SHP77 treated with DMSO at 0.1 percent for 48 hours (cell line): ENCODE data around the gene P2RX6.
"Not testable (repeated sequence)": the region's sequence is repeated elsewhere in the genome, so short reads cannot be mapped to it uniquely, and the experiment has no call there.

ENCODE experiments used
- DNase-seq: peaks from one replicate; lab custom pipeline; 2025; lab: John Stamatoyannopoulos, UW

P2RX6 gene

GRCh38 chr22:20994128-20994901 lies 20.6 kb upstream of the P2RX6 start:
- no peak for DNase-seq

- DNase-seq: no peak
Measured at GRCh38 chr22:20994902-20995241, 20.1 kb upstream of the P2RX6 start.

GRCh38 chr22:20995329-20996030 lies 19.5 kb upstream of the P2RX6 start:
- DNase-seq: no peak

- no peak for DNase-seq
Measured at GRCh38 chr22:20996031-20996410, 18.9 kb upstream of the P2RX6 start.

- no peak for DNase-seq
Measured at GRCh38 chr22:20996598-20997535, 18.1 kb upstream of the P2RX6 start.

GRCh38 chr22:20997536-20998257 lies 17.3 kb upstream of the P2RX6 start:
- no peak for DNase-seq

- no peak for DNase-seq
Measured at GRCh38 chr22:20998411-20999336, 16.3 kb upstream of the P2RX6 start.

- no peak for DNase-seq
Measured at GRCh38 chr22:20999350-21000206, 15.4 kb upstream of the P2RX6 start.

GRCh38 chr22:21000207-21000986 lies 14.6 kb upstream of the P2RX6 start:
- no peak for DNase-seq

- no peak for DNase-seq
Measured at GRCh38 chr22:21000987-21001600, 13.9 kb upstream of the P2RX6 start.

- peak; percentile 80 for DNase-seq
Measured at GRCh38 chr22:21001601-21002325, 13.2 kb upstream of the P2RX6 start, which contains the start of gene THAP7. Gene THAP7, minus strand, starts transcription at chr22:21002118. Its CDS starts 207 bp downstream, at chr22:21001911.

GRCh38 chr22:21003782-21004181 lies 11.2 kb upstream of the P2RX6 start:
- DNase-seq: peak; percentile 22

GRCh38 chr22:21009208-21009607 lies 5.8 kb upstream of the P2RX6 start:
- not testable (repeated sequence) for DNase-seq

- DNase-seq: no peak
Measured at GRCh38 chr22:21009638-21010425, 5.1 kb upstream of the P2RX6 start.

- no peak for DNase-seq
Measured at GRCh38 chr22:21010426-21011113, 4.4 kb upstream of the P2RX6 start.
